H9 (cell line): Measurements from ENCODE around the gene SLC6A2. TPM values are rescaled to one million over a fixed set of nuclear protein-coding genes. Genes with fewer than 3 reads are reported as not detected.

Experiments
- DNase-seq: peaks from one replicate; pipeline ENCODE4 v3.0.0-alpha.2; 2017
- H2AFZ ChIP-seq: one replicate; pipeline ENCODE4 v1.6.1; 2013; ENCODE audit warnings: mild to moderate bottlenecking, low read length, control low read depth, moderate library complexity
- H2AK5ac ChIP-seq: 2 replicates; pipeline ENCODE4 v1.6.1; 2013; ENCODE audit warnings: low read length, control low read depth, mixed read lengths; ENCODE audit not compliant: insufficient read length
- H2BK120ac ChIP-seq: one replicate; pipeline ENCODE4 v1.6.1; 2013; ENCODE audit warnings: low read depth, mild to moderate bottlenecking, low read length, control low read depth, inconsistent platforms; ENCODE audit not compliant: poor library complexity, severe bottlenecking
- H2BK12ac ChIP-seq: 2 replicates; pipeline ENCODE4 v1.6.1; 2013; ENCODE audit warnings: low read length, control low read depth, mixed read lengths, low read depth; ENCODE audit not compliant: insufficient read length
- H2BK15ac ChIP-seq: 2 replicates; pipeline ENCODE4 v1.6.1; 2013; ENCODE audit warnings: low read depth, low read length, control low read depth
- H2BK20ac ChIP-seq: one replicate; pipeline ENCODE4 v1.6.1; 2013; ENCODE audit warnings: low read depth, mild to moderate bottlenecking, low read length, control low read depth, inconsistent platforms; ENCODE audit not compliant: poor library complexity, severe bottlenecking
- H2BK5ac ChIP-seq: 2 replicates; pipeline ENCODE4 v1.6.1; 2013; ENCODE audit warnings: low read length, control low read depth, mixed read lengths; ENCODE audit not compliant: insufficient read length
- H3K14ac ChIP-seq: 2 replicates; pipeline ENCODE4 v1.6.1; 2013; ENCODE audit warnings: low read length, control low read depth; ENCODE audit not compliant: insufficient read depth
- H3K18ac ChIP-seq: 2 replicates; pipeline ENCODE4 v1.6.1; 2013; ENCODE audit warnings: low read depth, mild to moderate bottlenecking, mixed read lengths, low read length, control low read depth; ENCODE audit not compliant: insufficient read length
- H3K23ac ChIP-seq: 2 replicates; pipeline ENCODE4 v1.6.1; 2013; ENCODE audit warnings: low read length, control low read depth, mixed read lengths, low read depth; ENCODE audit not compliant: insufficient read length
- H3K23me2 ChIP-seq: 2 replicates; pipeline ENCODE4 v1.6.1; 2013; ENCODE audit warnings: low read depth, mild to moderate bottlenecking, mixed read lengths, low read length, control low read depth; ENCODE audit not compliant: insufficient read length, poor library complexity, severe bottlenecking
- H3K27ac ChIP-seq: 2 replicates; pipeline ENCODE4 v1.5.1; 2013; ENCODE audit warnings: low read length, control low read depth, mixed read lengths, low read depth; ENCODE audit not compliant: insufficient read length
- H3K27me3 ChIP-seq: 2 replicates; pipeline ENCODE4 v1.6.1; 2013; ENCODE audit warnings: low read length, control low read depth, inconsistent platforms; ENCODE audit not compliant: insufficient read depth
- H3K4ac ChIP-seq: 2 replicates; pipeline ENCODE4 v1.6.1; 2013; ENCODE audit warnings: low read depth, mild to moderate bottlenecking, control low read depth, inconsistent platforms, low read length, moderate library complexity
- H3K4me1 ChIP-seq: 2 replicates; pipeline ENCODE4 v1.6.1; 2013; ENCODE audit warnings: low read length, control low read depth, inconsistent platforms; ENCODE audit not compliant: insufficient read depth
- H3K4me2 ChIP-seq: 2 replicates; pipeline ENCODE4 v1.6.1; 2013; ENCODE audit warnings: low read length, control low read depth, mixed read lengths; ENCODE audit not compliant: insufficient read length, insufficient read depth
- H3K56ac ChIP-seq: 2 replicates; pipeline ENCODE4 v1.6.1; 2013; ENCODE audit warnings: low read depth, mild to moderate bottlenecking, mixed read lengths, low read length, control low read depth; ENCODE audit not compliant: insufficient read length
- H3K79me1 ChIP-seq: 2 replicates; pipeline ENCODE4 v1.6.1; 2013; ENCODE audit warnings: low read depth, mild to moderate bottlenecking, moderate library complexity, low read length, control low read depth, inconsistent platforms; ENCODE audit not compliant: insufficient read depth, poor library complexity, severe bottlenecking
- H3K79me2 ChIP-seq: 2 replicates; pipeline ENCODE4 v1.6.1; 2013; ENCODE audit warnings: low read length, control low read depth, inconsistent platforms; ENCODE audit not compliant: insufficient read depth
- H3K9ac ChIP-seq: 2 replicates; pipeline ENCODE4 v1.6.1; 2013; ENCODE audit warnings: low read length, control low read depth, mixed read lengths; ENCODE audit not compliant: insufficient read length; ENCODE audit errors: extremely low read depth
- H3K9me3 ChIP-seq: one replicate; pipeline ENCODE4 v1.6.1; 2013; ENCODE audit warnings: low read depth, low read length, inconsistent platforms; ENCODE audit not compliant: control insufficient read depth
- H3T11ph ChIP-seq: one replicate; pipeline ENCODE4 v1.6.1; 2013; ENCODE audit warnings: mild to moderate bottlenecking, low read length, control low read depth, inconsistent platforms
- H4K20me1 ChIP-seq: one replicate; pipeline ENCODE4 v1.6.1; 2013; ENCODE audit not compliant: control insufficient read depth, insufficient read length, insufficient read depth
- H4K5ac ChIP-seq: 2 replicates; pipeline ENCODE4 v1.6.1; 2013; ENCODE audit warnings: low read depth, mild to moderate bottlenecking, mixed read lengths, low read length, control low read depth; ENCODE audit not compliant: insufficient read length
- H4K8ac ChIP-seq: replicated peaks from 2 replicates; pipeline ENCODE4 v1.6.1; 2013; ENCODE audit warnings: low read length, control low read depth, mixed read lengths, low read depth; ENCODE audit not compliant: insufficient read length
- H4K91ac ChIP-seq: 2 replicates; pipeline ENCODE4 v1.6.1; 2013; ENCODE audit warnings: low read depth, mild to moderate bottlenecking, moderate library complexity, mixed read lengths, low read length, control low read depth; ENCODE audit not compliant: insufficient read length
- H3K27ac Mint-ChIP-seq, 3 experiments: 2 replicates in 2 of 3; 3 replicates in 1 of 3; pipeline ENCODE4 v1.8.0; 2020 to 2021; ENCODE audit warnings: mixed read lengths in 3 of 3, mild to moderate bottlenecking in 1 of 3, moderate library complexity in 1 of 3
- H3K27me3 Mint-ChIP-seq: 2 replicates; pipeline ENCODE4 v1.8.0; 2021; ENCODE audit warnings: low read depth, mild to moderate bottlenecking, moderate library complexity, mixed read lengths
- H3K36me3 Mint-ChIP-seq, 3 experiments: 2 replicates in 2 of 3; 3 replicates in 1 of 3; pipeline ENCODE4 v1.8.0; 2020 to 2021; ENCODE audit warnings: low read depth in 3 of 3, mixed read lengths in 3 of 3; ENCODE audit not compliant: insufficient read depth in 1 of 3
- H3K4me1 Mint-ChIP-seq, 2 experiments: 2 replicates each; pipeline ENCODE4 v1.8.0; 2020; ENCODE audit warnings: mixed read lengths in 2 of 2
- H3K4me3 Mint-ChIP-seq, 2 experiments: 2 replicates in 1 of 2; 3 replicates in 1 of 2; pipeline ENCODE4 v1.8.0; 2020 to 2021; ENCODE audit warnings: mild to moderate bottlenecking in 2 of 2, mixed read lengths in 2 of 2, moderate library complexity in 1 of 2
- H3K9me3 Mint-ChIP-seq, 2 experiments: 2 replicates in 1 of 2; 3 replicates in 1 of 2; pipeline ENCODE4 v1.8.0; 2020; ENCODE audit warnings: mild to moderate bottlenecking in 2 of 2, mixed read lengths in 2 of 2, moderate library complexity in 1 of 2
- CTCF ChIP-seq: fragments of 200-600 bp; sonication (generic); conservative IDR thresholded peaks from 3 replicates; pipeline ENCODE4 v1.8.0; 2021; ENCODE audit warnings: antibody characterized with exemption, mild to moderate bottlenecking
- WGBS: extraction: QIAGEN DNeasy Blood & Tissue Kit; methylation state at CpG from one replicate; pipeline ENCODE4 v1.1.7; 2013; ENCODE audit warnings: missing lambda C conversion rate, low lambda C conversion rate, mixed read lengths; ENCODE audit not compliant: insufficient read length; ENCODE audit errors: extremely low coverage; 5-methylcytosine and 5-hydroxymethylcytosine counted together
- total RNA-seq: library from RNA; stranded (reverse); gene quantifications from 2 replicates; pipeline ENCODE4 v1.2.1, GENCODE V29; 2021

Gene SLC6A2
- total RNA-seq, 1 experiment from 2014 or later = 0.24 TPM

DNA sequence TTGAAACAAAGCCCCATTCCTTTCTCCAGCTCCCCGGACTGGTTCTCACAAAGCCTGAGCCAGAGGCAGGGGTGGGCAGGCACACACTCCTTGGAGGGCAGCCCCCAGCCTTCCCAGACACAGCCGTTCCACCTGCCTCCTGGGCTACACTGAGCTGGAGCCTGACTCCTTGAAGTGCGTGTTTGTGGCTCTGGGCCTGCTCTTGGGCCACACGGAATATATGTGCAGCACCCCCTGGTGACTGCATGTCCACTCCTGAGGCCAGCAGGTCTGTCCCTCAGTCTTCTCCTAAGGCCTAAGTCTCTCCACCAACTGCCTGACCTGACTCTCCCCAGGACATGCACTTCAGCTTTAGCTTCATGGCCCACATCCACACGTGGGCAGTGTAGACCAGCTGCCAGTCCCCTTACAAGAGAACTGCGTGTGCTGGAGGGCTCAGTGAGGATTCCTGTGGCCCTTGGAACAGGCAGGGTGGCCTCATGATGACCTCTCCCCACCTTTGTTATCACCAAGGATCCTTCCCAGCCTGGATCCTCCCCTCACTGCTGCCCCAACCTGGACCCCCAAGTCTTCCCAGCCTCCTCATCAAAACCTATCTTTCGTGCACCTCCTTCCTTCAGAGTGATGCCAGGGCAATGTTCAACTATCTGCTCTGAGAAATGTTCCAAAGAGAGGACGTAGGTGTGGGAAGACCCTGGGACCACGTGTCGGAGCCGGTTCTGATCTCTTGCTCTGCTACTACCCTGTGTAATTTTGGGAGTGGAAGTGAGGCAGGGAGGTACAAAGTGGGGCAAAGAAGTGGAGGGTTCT, 12.4 kb upstream of the SLC6A2 start:
- no peak overlapping the region for H3T11ph ChIP-seq
- H4K91ac ChIP-seq = no peak overlapping the region
- H2BK15ac ChIP-seq = no peak overlapping the region
- no peaks in the 10 kb centered on the region for H3K9me3 Mint-ChIP-seq
- H4K8ac ChIP-seq = no peak overlapping the region
- peaks cover 33% of the 10 kb centered on the region for H3K27me3 Mint-ChIP-seq
- no peak overlapping the region for H3K18ac ChIP-seq
- H3K56ac ChIP-seq = no peak overlapping the region
- no peak overlapping the region for H3K9ac ChIP-seq
- TF ChIP-seq CTCF = no peak
- H3K4ac ChIP-seq = no peak overlapping the region
- H3K36me3 Mint-ChIP-seq = no peaks in the 10 kb centered on the region
- no peak overlapping the region for H3K23ac ChIP-seq
- peaks cover 4 to 5% of the 10 kb centered on the region in 2 experiments for H3K4me1 Mint-ChIP-seq
- peaks cover 2% of the 10 kb centered on the region for H3K23me2 ChIP-seq
- H4K20me1 ChIP-seq = no peaks in the 10 kb centered on the region
- no CpG with 5 or more reads among the region's 11 CpGs for WGBS
- H3K79me1 ChIP-seq = no peaks in the 10 kb centered on the region
- no peak overlapping the region for H4K5ac ChIP-seq
- H3K9me3 ChIP-seq = no peaks in the 10 kb centered on the region
- no peak overlapping the region for H2BK12ac ChIP-seq
- H2BK5ac ChIP-seq = no peak overlapping the region
- H3K79me2 ChIP-seq = no peaks in the 10 kb centered on the region
- no peak overlapping the region for H2BK120ac ChIP-seq
- no peak overlapping the region for H3K27ac ChIP-seq
- no peak overlapping the region for H2BK20ac ChIP-seq
- no peaks in the 10 kb centered on the region for H3K27me3 ChIP-seq
- H3K27ac Mint-ChIP-seq = peak overlapping the region in 1 of 3 experiments; percentile 61; a peak in 1 of 7 replicates
- H3K4me3 Mint-ChIP-seq = no peak overlapping the region
- H3K14ac ChIP-seq = peak overlapping the region; percentile 56; the same call in 1 of the 2 replicates
- no peak overlapping the region for H2AFZ ChIP-seq
- no peak overlapping the region for H2AK5ac ChIP-seq
- peak; percentile 32 for DNase-seq
- H3K4me1 ChIP-seq = no peaks in the 10 kb centered on the region
- H3K4me2 ChIP-seq = no peak overlapping the region
